NCI-H524 (cell line): ENCODE measurements around the gene FYTTD1.

Experiments
- DNase-seq, 2 experiments: peaks; one replicate each; lab custom pipeline; 2025; lab: John Stamatoyannopoulos, UW

FYTTD1 gene

GRCh38 chr3:197791892-197792647, 42.4 kb downstream of the FYTTD1 start:
- DNase-seq = peak in 1 of 2 experiments; percentile 40

- DNase-seq = no peak
Measured at GRCh38 chr3:197793247-197793646, 43.6 kb downstream of the FYTTD1 start.

GRCh38 chr3:197794115-197794514, 44.4 kb downstream of the FYTTD1 start:
- no peak for DNase-seq

DNA sequence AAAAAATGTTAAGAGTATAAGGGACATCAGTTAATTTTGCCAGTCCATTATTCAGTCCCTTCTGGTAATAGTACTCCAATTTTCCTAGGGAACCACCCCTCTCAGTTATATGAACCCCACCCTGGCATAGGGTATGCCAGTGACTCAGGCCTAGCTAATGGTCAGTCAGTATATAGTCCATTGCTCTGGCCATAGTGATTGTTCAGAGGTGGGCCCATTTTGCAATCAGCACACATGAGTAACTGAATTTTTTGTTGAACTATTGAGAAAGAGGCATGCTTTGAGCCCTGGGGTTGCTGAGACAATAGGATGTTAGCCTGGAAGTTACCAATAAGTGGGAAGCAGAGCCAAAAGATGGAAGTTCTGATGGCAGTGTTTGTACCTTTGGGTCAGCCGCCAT, 45.5 kb downstream of the FYTTD1 start:
- no peak for DNase-seq

DNA sequence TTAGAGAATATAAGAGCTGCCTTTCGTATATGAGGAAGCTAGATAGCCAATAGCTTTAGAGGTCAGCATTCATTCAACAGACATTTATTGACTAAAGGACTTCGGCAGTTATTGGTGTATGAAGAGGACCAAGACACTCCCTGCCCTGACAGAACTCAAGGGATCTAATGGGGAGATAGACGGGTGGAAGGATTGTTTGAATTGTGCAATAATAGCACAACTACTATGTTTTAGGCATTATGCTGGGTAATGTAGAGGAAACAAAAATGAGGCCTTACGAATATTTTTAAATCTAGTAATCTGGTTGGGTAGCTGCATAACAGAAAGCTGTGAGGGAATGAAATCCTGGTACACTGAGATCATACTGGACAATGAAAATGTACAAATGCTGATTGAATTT, 46.4 kb downstream of the FYTTD1 start:
- DNase-seq = no peak

GRCh38 chr3:197798863-197799262, 49.2 kb downstream of the FYTTD1 start:
- no peak for DNase-seq

GRCh38 chr3:197800379-197800778, 50.7 kb downstream of the FYTTD1 start:
- no peak for DNase-seq

- DNase-seq = peak; percentile 14 to 53
Measured at GRCh38 chr3:197801891-197802778, 52.5 kb downstream of the FYTTD1 start.

- DNase-seq = peak in 1 of 2 experiments; percentile 29
Measured at GRCh38 chr3:197802779-197803459, 53.2 kb downstream of the FYTTD1 start.

DNA sequence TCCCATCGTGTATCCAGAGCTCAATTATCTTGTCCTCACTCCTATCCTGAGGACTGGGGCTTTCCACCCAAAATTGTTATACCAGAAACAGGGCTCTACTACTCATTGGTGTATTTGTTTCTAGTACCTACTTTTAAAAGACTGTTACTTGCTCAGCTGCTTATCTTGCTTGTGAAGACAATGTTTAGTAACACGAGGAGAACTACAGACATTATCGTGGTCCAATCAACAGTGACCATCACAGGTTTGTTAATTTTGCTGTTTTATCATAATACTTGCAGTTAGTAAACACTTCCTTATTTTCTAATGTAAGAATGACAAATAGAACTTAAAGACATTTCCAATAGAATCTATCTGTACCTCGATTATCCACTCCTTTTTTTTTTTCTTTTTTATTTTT, 54.8 kb downstream of the FYTTD1 start:
- DNase-seq = no peak

DNA sequence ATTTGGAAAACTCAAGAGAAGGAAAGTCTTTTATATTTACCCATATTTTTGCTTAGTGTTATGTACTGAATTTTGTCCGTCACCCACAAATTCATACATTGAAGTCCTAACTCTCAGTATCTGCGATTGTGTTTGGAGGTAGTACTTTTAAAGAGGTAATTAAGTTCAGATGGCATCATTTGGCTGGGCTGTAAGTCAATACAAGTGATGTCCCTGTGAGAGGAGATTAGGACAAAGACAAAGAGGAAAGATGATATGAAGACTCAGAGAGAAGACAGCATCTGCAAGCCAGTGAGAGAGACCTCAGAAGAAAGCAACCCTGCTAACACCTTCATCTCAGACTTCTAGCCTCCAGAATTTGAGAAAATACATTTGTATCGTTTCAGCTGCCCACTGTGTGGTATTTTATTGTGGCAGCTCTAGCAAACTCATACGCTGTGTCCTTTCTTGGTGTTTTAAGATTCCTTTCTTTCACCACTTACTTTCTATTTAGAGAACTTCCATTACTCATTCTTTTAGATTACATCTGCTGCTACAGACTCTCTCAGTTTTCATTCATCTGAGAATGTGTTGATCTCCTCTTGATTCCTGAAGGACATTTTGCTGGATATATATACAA, 58.4 kb downstream of the FYTTD1 start:
- DNase-seq = peak in 1 of 2 experiments; percentile 18

DNA sequence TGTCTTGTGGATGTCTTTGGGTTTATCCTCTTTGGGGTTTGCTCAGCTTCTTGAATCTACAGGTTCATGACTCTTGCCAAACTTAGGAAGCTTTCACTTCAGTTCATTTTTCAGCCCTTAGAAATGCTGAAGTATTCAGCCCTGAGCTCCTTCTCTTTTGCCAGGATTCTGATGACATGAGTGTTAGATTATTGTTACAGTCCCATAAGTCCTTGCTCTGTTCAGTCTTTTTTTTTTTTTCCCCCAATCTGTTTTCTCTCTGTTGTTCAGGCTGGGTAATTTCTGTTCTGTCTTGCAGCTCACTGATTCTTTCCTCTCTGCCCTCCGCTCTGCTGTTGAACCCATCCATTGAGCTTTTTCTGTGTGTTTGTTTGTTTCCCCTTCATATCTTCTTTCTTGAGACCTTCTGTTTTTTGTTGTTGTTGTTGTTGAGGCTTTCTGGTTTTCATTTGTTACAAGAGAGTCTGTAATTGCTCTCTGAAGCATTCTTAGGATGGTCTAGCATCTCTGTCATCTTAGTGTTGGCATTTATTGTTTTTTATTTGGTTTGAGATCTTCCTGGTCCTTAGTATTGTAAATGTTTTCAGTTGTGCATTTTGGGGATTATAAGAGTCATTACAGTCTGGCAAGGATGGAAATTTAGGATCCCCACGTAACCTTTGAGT, 59.8 kb downstream of the FYTTD1 start:
- no peak for DNase-seq

- DNase-seq = no peak
Measured at GRCh38 chr3:197810901-197811300, 61.2 kb downstream of the FYTTD1 start.

DNA sequence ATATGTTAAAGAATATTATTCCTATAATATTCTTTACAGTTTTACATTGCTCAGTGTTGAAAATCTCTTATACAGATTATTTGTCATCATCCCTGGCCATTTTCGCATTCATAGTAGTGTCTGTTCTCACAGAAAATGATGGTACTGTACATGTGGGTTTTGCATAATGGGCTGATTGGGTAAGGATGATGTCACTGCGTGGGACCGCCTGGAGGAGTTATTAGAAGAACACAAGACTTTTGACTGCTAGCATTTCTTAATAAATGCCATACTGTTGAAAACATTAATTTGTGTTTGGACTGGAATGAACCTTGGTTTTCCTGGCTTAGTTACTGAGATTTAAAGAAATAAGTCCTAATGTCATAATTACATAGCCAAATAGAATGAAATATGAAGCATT, 61.7 kb downstream of the FYTTD1 start:
- no peak for DNase-seq

DNA sequence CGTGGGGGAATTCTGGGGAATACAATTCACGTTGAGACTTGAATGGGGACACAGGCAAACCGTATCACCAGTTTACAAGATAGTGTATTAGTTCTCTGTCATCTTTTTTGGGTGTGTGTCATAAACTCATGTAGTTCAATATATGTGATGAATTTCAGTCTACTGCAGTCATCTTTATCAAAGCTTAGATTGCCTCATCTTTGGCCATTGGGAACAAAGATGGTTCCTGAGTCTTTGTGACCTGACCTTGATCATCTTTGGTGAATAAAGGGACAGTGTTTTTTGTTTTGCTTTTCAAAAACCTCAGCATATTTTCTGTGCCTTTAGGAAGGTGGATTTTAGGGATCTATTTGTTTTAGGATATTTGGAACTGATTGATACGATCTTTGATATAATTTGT, 64.7 kb downstream of the FYTTD1 start:
- no peak for DNase-seq

GRCh38 chr3:197820550-197821335, 71.1 kb downstream of the FYTTD1 start:
- no peak for DNase-seq

DNA sequence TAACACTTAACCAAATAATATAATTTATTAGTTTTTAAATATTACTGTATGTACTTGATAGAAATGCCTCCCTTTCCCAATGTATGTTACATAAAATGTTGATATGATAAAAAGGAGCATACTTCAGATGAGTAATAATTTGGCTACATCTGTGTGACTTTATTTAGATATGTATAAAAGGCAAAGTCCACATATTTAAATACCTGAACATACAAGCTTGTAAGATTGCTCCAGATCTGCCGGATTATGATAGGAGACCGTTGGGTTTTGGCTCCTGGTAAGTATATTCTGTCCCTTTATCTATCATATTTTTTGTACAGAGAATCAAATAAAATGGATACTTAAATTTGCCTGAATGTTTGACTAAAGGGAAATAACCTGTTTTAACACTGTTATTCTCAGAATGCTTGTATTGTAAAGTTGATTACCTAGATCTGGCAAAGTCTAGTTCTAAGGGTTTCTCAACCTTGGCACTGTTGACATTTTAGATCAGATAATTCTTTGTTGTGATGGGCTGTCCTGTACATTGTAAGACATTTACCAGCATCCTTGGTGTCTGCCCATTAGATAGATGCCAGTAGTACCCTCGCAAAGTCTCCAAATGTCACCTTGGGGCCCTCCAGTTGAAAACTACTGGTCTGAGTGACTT, 79.8 kb downstream of the FYTTD1 start:
- DNase-seq = no peak

GRCh38 chr3:197830308-197830966, 80.8 kb downstream of the FYTTD1 start:
- no peak for DNase-seq

- no peak for DNase-seq
Measured at GRCh38 chr3:197830967-197831313, 81.3 kb downstream of the FYTTD1 start.
